SH-SY5Y (cell line): ENCODE measurements around the gene ME1.

Experiments used
- GATA2 ChIP-seq: IDR thresholded peaks from 2 replicates; pipeline ENCODE4 v1.6.1; 2011; ENCODE audit warnings: mild to moderate bottlenecking, low read depth, low read length
- GATA3 ChIP-seq: IDR thresholded peaks from 2 replicates; pipeline ENCODE4 v1.6.1; 2011; ENCODE audit warnings: low read depth, mild to moderate bottlenecking, low read length, moderate library complexity

- TF ChIP-seq GATA3 (no peak), GATA2 (no peak)
Observed at GRCh38 chr6:83188501-83188900, 242.3 kb downstream of the ME1 start.
